GM19238 (cell line): ENCODE data around the gene TBC1D1.

Experiments
- DNase-seq: peaks from one replicate; pipeline ENCODE4 v3.0.0; 2011; ENCODE audit warnings: low spot score; ENCODE audit not compliant: insufficient read length

TBC1D1 gene

DNA sequence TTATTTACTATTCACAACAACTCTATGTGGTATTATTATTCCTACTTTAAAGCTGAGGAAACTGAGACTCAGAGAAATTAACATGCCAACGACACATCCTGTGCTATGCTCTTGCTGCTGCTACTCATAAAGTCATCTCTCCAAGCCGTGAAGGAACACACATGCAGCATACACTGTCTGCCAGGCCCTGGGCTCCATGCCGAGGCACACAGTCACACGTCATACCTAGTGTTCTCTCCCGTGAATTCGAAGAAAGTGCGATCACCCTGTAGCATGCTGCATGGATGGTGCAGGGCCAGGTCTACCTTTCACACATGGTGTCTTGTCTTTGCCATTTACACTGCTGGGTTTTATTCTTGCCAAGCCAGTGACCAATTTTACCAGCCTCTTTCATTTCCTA lies 34.1 kb downstream of the TBC1D1 start:
- DNase-seq = no peak

DNA sequence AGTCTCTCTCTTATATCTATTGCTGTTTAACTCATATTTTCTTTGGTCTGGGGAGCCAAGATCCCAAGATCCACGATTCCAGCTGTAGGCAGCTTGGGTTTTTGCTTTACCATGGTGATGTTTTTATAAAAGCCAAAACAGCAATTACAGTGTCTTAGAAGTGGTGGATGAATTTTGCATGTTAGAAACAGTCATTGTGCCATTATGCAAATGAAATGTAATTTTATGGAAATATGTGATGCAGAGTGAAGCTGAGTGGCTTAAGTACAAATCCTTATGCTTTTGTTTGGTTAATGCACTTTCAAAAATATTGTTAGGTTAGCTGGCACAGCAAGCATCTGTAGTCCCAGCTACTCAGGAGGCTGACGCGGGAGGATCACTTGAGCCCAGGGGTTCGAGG lies 36.5 kb downstream of the TBC1D1 start:
- no peak for DNase-seq

DNA sequence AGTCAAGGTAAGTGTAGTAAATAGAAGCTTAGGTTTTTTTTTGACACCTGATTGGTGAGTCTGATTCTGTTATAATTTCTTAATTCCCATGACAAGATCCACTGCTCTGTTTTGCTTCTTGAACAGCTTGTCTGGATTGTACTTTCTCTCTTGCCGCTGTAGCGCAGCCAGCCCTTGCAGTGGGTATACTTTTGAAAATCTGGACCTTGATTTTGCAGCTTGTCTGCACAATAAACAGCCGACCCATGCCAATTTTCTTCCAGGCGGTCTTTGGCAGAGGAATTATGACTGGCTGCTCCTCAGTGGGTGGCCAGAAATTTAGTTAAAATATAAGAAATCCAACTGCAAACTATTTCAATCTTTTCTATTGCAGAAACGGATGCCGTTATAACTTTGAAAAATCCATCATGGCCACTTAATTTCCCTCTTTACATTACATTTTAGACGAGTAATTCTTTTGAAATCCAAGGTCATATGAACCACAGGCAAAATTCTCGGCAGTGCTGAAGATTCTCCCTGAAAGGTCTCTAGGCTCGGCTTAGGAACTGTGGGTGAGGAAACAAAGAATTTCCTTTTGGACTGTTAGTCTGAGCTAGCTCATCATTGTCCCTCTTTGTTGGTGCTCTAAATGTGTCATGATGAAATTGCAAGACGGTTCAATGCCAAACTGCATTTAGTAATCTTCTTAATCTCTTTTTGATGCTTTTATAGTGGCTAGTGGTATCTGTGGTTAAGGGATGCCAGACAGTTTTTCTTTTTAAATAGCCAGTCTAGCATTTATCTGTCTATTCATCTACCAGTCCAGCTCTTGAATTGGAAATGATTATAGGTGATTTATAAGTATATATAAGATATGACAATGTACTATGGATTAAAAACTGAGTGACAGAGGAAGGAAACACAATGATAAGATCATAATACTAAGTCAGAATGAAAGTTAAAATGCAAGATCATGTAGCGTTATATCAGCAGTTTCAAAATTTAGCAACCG lies 37.8 kb downstream of the TBC1D1 start:
- no peak for DNase-seq

DNA sequence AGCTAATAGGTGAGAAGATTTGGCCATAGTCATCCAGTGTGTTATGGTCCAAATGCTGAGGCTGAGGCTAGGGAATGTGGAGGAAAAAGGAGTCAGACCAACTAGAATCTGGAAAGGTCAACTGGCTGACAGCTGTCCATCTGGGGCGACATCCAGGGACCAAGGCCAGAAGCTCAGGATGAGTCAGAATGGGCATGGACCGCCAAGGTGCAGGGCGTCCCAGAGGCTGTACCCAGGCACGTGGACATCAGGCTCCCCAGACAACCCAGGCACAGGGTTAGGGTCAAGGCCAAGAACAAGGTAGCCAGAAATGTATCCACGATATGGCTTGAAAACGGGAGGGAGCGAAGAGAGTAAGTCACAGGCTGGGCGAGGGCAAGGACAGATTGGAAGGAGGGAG lies 43.2 kb downstream of the TBC1D1 start:
- no peak for DNase-seq

DNA sequence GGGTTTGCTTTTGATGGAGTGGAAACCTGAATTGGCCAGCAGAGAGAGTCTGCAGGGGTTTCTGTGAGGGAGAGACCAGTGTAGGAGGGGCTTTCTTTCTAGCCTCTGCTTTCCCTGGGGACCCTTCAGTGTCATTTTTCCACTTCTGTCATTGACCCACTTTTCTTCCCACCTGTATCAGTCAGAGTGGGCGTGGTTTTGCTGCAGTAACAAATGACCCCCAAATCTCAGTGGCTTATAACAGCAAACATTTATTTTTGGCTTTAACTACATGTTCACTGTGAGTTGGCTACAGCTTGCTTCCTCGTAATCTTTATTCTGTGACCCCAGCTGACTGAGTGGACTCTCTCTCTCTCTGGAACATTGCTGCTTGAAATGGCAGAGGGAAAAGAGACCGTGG lies 43.7 kb downstream of the TBC1D1 start:
- DNase-seq = no peak

DNA sequence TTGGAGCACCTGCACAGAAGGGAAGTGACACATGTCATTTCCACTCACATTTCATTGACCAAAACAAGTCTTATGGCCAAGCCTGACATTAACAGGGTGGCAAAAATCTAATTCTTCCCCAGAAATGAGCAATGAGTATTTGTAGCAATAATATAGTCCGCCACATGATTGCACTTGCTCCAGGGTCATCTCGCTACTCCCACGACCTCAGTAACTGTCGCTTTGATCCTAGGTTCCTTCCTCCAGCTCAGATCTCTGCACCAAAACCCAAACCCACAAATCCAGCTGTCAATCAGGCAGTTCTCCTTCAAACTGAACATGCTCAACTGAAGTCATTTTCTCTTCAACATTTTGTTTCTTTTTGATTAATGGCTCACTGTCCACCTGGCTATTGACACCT lies 44.1 kb downstream of the TBC1D1 start:
- no peak for DNase-seq

DNA sequence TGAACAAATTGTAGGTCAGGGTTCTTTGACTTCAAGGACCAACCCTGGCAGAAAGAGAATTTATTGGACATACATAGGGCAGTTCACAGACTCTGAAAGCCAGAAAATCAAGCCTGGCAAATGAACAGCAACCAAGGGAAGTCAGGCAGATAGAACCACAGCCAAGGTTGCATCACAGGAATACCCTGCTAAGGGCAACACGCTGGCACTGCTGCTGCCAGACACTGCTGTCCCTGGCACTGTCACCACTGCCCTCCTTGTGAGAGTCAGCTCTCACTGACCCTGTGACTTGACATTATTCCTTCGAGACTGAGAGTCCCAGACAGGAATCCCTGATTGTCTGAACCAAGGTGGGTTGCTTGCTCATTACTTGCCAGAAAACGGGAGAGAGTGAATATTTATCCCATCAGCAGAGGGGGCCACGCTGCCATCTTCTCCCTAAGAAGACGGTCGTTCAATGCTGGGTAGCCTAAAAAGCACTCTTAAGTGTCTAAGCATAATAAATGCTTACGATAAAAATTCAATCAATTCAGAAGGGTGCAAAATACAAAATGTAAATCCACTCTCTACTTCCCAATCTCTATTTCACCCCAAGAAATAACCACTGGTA lies 46.1 kb downstream of the TBC1D1 start:
- DNase-seq = no peak

DNA sequence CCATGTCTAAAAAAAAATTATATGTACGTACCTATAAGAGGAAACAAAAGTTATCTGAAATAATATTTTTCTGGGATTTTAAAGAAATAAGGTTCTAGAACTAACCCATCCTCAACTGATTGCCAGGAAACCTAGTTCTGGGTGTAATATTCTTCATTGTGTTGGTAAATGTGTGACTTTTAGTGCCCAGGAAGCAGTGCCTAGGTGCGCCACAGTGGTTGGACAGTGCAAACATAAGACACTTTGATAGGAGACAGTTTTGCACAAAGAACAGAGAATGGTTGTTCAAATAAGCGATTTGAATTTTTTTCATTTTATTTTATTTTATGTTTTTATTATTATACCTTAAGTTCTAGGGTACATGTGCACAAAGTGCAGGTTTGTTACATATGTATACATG lies 47.3 kb downstream of the TBC1D1 start:
- no peak for DNase-seq

DNA sequence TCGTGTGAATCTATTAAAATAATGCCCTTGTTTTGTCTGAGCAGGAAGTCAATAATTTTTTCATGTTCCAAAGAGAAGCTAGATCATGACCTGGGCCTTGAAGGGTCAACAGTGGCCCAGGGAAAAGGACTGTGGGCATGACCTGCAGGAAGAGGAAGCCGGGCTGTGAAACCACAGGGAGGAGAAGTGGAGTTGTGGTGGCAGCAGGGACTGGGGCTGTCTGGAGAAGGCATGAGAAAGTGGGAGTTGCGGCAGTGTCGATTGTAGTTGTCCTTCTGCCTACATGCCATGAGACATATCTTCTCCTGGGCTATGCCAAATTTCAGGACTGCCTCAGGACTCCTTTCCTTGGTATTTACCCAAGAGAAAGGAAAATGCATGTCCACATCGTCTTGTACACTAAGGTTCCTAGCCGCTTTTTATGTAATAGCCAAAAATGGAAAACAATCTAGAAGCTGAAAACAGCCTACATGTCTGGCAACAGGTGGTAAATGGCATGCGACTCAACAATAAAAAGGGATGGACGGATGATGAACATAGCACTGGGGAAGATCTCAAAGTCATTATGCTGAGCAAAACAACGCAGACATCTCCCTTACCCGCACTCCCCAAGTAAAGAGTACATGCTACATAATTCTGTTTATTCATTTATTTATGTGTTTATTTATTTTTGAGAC lies 55.8 kb downstream of the TBC1D1 start:
- DNase-seq = no peak

DNA sequence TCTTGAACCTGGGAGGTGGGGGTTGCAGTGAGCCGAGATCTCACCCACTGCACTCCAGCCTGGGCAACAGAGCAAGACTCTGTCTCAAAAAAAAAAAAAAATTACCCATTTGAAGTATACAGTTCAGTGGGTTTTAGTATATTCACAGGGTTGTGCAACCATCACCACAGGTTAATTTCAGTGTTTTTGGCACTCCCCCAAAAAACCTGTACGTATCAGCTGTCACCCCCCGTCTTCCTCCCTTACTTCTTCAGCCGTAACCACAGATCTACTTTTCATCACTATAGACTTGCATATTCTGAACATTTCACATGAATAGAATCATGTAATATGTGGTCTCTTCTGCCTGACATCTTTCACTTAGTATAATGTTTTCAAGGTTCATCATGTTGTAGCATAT lies 57.7 kb downstream of the TBC1D1 start:
- DNase-seq = no peak

DNA sequence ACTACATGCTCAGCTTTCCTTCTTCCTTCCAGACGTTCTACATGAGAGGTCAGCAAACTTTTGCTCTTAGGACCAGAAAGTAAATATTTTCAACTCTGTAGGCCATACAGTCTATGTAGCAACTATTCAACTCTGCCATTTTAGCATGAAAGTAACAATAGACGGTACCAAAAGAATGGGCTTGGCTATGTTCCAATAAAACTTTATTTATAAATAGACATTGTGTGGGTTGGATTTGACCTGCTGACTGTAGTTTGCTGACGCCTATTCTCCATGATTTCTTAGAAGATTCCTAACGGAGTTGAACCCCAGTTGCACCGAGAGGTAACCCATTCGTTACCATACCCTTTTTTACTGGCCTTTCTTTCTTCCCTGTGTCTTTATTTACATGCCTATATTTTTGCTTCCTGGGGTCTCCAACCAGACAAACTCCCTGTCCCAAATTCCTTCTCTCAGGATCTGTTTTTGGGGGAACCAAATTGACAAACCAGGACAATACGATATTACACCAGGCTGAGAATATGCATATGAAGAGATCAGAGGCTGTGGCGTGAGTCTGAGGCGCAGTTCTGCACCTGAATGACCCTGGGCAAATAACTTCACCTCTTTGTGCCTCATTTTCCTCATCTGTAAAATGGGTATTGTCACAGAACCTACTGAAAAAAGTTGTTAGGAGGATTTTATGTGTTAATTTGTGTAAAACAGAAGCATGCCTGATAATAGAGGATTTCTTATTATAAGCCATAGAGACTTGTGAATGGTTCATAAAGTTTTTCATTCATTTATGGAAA lies 58.9 kb downstream of the TBC1D1 start:
- no peak for DNase-seq

DNA sequence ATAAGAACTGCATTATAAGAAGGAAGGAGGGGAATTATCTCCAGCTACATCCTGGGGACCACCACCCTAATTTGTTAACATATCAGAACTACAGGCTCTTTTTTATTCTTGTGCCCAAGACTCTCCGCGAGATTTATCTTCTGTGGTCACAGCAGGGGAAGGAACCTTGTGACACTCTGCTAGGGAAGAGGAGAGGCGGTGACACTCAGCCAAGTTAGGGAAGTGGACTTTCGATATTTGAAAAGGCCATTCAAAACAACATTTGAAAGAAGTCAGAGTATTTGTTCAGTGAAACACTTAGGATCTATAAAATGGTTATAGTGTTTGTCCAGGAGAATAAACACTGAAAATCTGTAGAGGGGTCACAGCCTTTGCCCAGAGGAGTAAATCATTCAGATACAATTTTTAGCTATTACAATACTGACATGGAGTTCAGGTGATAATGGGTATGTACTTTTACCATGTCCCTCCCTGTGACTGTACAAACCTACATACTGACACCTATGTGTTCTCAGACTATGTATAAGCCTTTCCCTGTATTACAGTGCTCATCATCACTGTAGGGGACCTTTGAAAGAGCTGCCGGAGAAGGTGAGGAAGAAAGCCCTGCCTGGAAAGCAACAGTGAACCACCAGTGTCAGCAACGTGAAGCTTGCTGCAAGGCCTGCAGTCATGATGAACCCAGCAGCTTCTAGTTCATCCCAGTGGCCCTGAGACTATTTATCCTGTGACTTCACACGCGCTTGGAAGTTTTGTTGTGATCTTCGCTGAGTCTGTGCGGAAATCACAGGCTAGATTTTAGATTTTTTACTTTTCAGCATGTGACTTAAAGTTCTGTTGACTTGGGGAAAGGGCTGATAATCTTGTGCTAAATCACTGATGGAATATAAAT lies 60.8 kb downstream of the TBC1D1 start:
- DNase-seq = no peak

DNA sequence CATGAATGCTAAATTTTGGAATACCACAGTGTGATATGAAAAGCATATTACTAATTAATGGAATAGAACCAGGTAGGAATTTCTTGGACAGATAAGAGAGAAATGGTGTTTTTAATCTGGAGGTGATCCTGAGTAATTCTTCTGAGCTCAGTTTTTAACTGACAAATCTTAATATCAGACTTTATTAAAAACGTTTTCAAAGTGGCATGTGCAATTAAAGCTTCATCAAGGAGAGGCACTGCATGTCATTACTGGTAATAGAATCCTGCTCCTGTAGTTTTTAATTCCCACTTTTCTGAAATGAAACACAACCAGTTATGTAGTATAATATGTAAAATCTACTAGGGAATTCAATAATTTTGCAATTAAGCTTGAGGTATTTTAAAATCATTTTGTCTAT lies 62.3 kb downstream of the TBC1D1 start:
- DNase-seq = no peak

DNA sequence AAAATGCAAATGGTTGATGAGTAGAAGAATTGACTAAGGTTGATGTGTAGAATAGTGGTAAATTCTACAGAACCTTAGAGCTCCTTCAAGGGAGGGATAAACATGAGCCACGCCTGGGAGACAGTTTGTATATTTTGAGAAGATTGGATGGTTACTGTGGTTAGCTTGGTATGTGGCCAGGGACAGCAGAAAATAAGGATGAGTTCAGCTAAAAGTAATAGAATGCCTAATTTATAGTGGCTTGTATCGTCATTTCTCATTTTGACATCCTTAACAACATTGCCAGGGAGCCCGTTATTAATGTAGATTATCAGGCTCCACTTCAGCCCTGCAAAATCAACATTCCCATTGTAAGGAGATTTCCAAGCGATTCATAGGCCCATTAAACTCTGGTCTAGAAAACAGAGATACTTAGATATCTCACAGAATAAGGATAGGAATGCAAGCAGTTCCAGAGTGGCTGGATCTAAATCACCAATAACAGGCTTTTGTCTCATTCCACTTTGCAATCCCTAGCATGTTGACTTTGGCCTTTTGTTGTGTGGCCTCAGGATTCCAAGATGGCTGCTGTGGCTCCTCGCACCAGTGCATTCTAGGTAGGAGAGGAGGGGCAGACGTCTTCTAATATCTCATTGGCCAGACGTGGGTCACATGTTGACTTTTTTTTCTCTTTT lies 62.9 kb downstream of the TBC1D1 start:
- DNase-seq = no peak

DNA sequence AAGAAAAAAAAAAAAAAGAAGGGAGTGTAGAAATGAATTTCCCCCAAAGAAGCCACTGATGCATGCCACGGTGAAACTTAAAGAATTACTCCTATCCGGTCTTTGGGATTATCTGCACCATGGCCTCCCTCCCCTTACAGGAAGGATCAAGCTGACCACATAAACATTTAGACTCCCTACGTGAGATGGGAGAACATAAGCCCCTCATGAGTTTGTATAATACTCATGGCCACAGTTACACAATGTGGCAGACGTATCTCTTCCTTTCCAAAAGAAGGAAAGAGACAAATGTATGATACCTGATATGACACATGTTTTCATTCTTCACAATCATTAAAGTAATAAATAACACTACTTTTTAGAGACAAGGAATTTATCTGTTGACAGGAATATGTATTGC lies 66.1 kb downstream of the TBC1D1 start:
- no peak for DNase-seq

DNA sequence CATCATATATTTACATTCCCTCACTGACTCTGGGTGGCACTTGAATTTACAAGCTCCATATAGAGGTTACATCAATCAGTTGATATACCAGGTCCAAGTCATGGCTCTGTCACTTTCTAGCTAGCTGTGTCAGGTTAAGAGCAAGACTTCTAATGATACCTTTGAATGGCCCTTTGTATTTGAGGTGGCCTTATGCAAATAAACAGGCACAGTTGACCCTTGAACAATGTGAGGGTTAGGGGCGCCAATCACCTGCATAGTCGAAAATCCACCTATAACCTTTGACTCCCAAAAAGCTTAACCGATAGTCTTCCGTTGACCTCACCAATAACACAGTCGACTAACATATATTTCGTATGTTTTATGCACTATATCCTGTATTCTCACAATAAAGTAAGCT lies 68.0 kb downstream of the TBC1D1 start:
- DNase-seq = no peak

DNA sequence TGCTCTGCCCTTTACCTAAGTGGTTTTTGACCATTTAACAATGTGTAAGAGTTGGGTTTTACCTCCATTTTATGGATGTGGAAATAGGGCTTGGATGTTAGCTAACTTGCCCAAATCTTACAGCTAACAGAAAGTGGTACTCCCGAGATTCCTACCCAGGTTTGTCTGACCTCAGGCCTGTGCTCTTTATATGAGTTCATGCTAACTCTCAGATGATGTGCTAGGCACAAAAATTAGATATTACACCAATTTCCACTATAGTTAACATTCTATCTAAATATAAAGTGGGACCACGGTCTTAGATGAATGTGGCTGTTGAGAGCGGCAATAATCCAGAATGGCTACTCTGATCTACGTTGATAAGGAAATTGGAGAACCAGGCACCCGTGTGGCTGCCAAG lies 69.2 kb downstream of the TBC1D1 start, which contains the start of gene PTTG2:
PTTG2 (plus strand) TSS at position 301 of the 400 bp plus-strand sequence; CDS start at position 338, 37 bp downstream.
- no peak for DNase-seq

DNA sequence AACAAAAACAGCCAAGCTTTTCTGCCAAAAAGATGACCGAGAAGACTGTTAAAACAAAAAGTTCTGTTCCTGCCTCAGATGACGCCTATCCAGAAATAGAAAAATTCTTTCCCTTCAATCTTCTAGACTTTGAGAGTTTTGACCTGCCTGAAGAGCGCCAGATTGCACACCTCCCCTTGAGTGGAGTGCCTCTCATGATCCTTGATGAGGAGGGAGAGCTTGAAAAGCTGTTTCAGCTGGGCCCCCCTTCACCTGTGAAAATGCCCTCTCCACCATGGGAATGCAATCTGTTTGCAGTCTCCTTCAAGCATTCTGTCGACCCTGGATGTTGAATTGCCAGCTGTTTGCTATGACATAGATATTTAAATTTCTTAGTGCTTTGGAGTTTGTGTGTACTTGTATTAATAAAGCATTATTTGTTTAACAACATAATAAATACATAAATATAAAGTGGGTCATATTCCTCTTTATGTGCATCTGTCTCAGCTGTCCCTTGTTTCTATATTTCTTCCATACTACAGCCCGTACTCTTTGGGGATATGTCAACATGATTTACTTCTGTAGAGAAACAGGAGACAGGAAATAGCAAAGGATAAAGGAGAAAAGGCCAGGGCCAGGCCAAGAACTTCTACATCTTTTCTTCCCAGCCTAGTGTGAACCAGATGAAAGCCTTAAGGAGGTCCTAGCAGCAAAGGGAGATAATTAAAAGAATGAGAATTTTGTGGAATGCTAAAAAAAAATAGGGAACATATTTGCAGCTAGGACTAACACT lies 70.0 kb downstream of the TBC1D1 start:
- no peak for DNase-seq
